Tibial nerve (tissue), 4 donors: ENCODE measurements around the gene INPPL1.

ENCODE experiments used
- EP300 ChIP-seq, 2 donors: sonication (generic); formaldehyde crosslinking; IDR thresholded peaks; one replicate each; pipeline ENCODE4 v1.6.1; 2017; ENCODE audit warnings: antibody characterized with exemption in 2 of 2, mild to moderate bottlenecking in 1 of 2
- POLR2A ChIP-seq, 2 donors: fragments of 450-650 bp; IDR thresholded peaks; one replicate each; pipeline ENCODE4 v1.6.1; 2017; ENCODE audit warnings: antibody characterized with exemption in 2 of 2, mild to moderate bottlenecking in 2 of 2, moderate library complexity in 2 of 2
- TF ChIP-seq, protein P1 (sequence below), 5 experiments: fragments of 200-600 bp in 3 of 5; fragments of 450-650 bp in 2 of 5; sonication (generic) in 3 of 5; IDR thresholded peaks; one replicate each; pipeline ENCODE4 v1.5.1; 2016 to 2019; ENCODE audit warnings: antibody characterized with exemption in 5 of 5, mild to moderate bottlenecking in 3 of 5, moderate library complexity in 2 of 5

DNA sequence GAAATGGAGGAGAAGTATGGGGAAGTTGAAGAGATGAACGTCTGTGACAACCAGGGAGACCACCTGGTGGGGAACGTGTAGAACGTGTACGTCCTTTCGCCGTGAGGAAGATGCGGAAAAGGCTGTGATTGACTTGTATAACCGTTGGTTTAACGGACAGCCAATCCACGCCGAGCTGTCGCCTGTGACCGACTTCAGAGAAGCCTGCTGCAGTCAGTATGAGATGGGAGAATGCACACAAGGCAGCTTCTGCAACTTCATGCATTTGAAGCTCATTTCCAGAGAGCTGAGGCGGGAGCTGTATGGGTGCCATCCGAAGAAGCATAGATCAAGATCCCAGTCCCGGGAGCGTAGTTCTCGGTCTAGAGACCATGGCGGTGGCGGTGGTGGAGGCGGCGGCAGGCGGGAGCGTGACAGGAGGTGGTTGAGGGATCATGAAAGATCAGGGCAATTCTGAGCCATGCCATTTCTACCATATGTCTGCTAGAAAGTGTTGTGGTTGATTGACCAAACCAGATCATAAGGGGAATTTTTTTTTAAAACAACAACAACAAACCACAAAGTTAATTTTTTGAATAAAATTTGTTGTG, 56.3 kb downstream of the INPPL1 start:
- TF ChIP-seq POLR2A (IDR thresholded peaks at IDR 0.05) (no peak), EP300 (IDR thresholded peaks at IDR 0.05) (no peak)
- TF ChIP-seq, protein P1, sequence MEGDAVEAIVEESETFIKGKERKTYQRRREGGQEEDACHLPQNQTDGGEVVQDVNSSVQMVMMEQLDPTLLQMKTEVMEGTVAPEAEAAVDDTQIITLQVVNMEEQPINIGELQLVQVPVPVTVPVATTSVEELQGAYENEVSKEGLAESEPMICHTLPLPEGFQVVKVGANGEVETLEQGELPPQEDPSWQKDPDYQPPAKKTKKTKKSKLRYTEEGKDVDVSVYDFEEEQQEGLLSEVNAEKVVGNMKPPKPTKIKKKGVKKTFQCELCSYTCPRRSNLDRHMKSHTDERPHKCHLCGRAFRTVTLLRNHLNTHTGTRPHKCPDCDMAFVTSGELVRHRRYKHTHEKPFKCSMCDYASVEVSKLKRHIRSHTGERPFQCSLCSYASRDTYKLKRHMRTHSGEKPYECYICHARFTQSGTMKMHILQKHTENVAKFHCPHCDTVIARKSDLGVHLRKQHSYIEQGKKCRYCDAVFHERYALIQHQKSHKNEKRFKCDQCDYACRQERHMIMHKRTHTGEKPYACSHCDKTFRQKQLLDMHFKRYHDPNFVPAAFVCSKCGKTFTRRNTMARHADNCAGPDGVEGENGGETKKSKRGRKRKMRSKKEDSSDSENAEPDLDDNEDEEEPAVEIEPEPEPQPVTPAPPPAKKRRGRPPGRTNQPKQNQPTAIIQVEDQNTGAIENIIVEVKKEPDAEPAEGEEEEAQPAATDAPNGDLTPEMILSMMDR (IDR thresholded peaks at IDR 0.05), result no peak
